Middle frontal gyrus (tissue), 1 donor: ENCODE data around the gene ZNF214.
"Not testable (repeated sequence)": the region's sequence is repeated elsewhere in the genome, so short reads cannot be mapped to it uniquely, and the experiment has no call there.

Experiments
- DNase-seq: peaks from one replicate; pipeline ENCODE4 v3.0.0-alpha.2; 2015; ENCODE audit warnings: low spot score; ENCODE audit errors: extremely low spot score

ZNF214 gene

DNA sequence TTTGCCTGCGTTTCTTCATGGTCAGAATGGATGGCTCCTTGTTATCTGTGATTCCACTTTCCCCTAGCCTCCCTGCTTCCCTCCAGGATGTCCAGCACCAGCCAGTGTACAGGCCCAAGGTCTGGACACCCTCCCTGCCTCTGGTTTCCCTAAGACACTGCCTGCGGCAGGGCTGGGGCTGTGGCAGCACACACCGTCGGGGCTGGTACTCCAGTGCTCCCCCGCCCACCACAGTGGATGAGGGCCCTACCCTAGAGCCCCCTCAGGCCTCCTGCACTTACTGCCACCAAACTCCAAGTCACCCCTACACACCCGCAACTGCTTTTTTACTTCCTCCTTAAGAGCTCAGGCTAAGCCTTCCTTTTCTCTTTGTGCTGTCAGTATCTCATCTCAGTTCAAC is 28.9 kb downstream of the ZNF214 start:
- no peak for DNase-seq

DNA sequence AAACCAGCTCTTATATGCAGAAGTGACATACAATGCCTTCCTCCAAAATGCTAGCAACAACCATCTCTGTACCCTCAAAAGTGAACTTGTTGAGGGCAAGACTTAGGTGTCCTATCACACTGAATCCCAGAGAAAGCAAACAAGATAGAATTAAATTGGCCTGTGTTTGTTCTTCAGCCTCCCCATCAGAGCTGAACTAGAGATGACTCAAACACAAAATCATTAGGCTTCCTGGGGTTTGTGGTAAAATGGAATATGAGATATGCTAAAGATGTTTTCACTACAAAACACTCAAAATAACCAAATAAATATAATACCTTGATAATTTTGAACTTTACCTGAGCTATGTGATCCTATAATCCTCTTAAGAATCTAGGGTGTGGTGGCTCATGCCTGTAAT is 31.6 kb downstream of the ZNF214 start:
- no peak for DNase-seq

GRCh38 chr11:6986487-6986886 is 33.7 kb downstream of the ZNF214 start:
- no peak for DNase-seq

DNA sequence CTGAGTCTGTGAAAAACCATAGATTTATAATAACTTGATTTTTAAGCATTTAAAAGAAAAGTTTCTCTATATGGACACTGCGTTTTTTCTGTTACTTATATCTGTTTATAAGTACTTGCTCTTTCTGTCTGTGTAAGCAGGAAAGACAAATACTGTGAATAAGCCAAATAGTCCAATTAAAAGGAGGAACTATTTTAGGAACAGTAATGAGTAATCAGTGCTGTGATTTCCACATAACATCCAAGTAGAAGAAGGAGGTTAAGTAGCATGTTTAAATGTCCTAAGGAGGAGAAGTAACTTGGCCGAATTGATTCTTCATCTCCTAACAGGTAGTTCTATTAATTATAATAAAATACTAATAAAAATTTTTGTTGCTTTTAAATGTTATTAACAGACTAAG is 40.8 kb downstream of the ZNF214 start:
- no peak for DNase-seq

DNA sequence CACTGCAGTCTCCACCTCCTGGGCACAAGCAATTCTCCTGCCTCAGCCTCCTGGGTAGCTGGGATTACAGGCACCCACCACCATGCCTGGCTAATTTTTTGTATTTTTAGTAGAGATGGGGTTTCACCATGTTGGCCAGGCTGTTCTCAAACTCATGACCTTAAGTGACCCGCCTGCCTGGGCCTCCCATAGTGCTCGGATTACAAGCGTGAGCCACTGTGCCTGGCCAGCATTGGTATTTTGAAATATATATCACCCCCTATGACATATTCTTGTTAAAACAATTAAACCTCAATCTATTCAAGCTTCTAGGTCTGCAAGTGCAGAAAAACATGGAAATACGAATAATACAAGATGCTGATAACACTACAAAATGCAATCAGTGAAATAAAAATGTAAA is 50.3 kb downstream of the ZNF214 start:
- not testable (repeated sequence) for DNase-seq

DNA sequence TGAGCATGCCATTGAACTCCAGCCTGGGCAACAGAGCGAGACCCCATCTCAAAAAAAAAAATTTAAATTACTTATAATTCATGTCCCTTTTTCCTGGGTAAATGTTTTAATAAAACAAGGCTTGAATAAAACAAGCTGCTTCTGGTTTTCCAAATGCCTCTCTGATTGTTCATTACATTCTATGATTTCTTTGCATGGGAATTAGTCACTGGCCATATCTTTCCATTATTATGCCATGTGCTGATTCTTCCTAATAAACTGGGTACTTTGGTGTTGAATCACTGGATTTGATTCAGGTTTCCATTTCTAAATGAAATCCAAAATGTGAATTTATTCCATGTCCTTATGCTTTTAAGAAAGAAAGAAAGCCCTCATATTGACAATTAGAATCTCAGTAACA is 51.3 kb downstream of the ZNF214 start:
- DNase-seq, result no peak

DNA sequence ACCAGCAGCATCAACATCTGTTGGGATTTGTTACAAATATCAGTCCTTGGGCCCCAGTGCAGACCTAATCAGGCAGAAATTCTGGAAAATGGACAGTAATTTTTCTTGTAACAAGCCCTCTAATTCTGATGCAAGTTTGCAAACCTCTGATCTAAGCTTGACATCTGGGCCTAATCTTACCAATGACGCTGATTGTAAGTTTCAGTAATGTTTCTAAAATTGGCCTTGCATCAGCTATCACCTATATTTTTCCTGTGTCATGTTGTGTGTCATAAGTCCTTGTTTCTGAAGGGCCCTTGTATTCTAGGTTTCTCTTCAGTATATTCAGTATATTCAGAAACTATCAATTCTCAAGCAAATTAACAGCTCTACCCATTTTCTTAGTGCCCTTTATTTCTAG is 57.5 kb downstream of the ZNF214 start:
- no peak for DNase-seq

GRCh38 chr11:6962141-6962540 is 58.0 kb downstream of the ZNF214 start:
- no peak for DNase-seq

GRCh38 chr11:6954248-6954647 is 65.9 kb downstream of the ZNF214 start:
- DNase-seq, result not testable (repeated sequence)
